Progenitor cell of endocrine pancreas (in vitro differentiated cells): ENCODE measurements around the gene DLGAP1. TPM values are rescaled to one million over a fixed set of nuclear protein-coding genes. Genes with fewer than 3 reads are reported as not detected.

ENCODE experiments used
- DNase-seq: peaks from one replicate; pipeline ENCODE4 v3.0.0; 2021; ENCODE audit warnings: low spot score; ENCODE audit not compliant: unreplicated experiment
- H3K27ac Mint-ChIP-seq: 2 replicates; pipeline ENCODE4 v1.8.0; 2021; ENCODE audit warnings: mild to moderate bottlenecking, moderate library complexity, mixed read lengths
- H3K27me3 Mint-ChIP-seq: 2 replicates; pipeline ENCODE4 v1.8.0; 2021; ENCODE audit warnings: mixed read lengths
- H3K36me3 Mint-ChIP-seq: 2 replicates; pipeline ENCODE4 v1.8.0; 2022; ENCODE audit warnings: mixed read lengths; ENCODE audit not compliant: insufficient read depth
- H3K4me1 Mint-ChIP-seq: 2 replicates; pipeline ENCODE4 v1.8.0; 2021; ENCODE audit warnings: low read depth, mixed read lengths
- H3K4me3 Mint-ChIP-seq: 2 replicates; pipeline ENCODE4 v1.8.0; 2021; ENCODE audit warnings: low read depth, mild to moderate bottlenecking, moderate library complexity, mixed read lengths
- H3K9me3 Mint-ChIP-seq: 2 replicates; pipeline ENCODE4 v1.8.0; 2021; ENCODE audit warnings: low read depth, mixed read lengths
- total RNA-seq: library from RNA; stranded (reverse); gene quantifications from 2 replicates; pipeline ENCODE4 v1.2.1, GENCODE V29; 2021
- TF ChIP-seq, protein P1 (sequence below): fragments of 200-600 bp; sonication (generic); IDR thresholded peaks from one replicate; pipeline ENCODE4 v1.5.0; 2021; ENCODE audit warnings: antibody characterized with exemption, mild to moderate bottlenecking; ENCODE audit not compliant: unreplicated experiment

The DLGAP1 gene
- total RNA-seq, 1 donor from 2014 or later = 16.7 TPM

DNA sequence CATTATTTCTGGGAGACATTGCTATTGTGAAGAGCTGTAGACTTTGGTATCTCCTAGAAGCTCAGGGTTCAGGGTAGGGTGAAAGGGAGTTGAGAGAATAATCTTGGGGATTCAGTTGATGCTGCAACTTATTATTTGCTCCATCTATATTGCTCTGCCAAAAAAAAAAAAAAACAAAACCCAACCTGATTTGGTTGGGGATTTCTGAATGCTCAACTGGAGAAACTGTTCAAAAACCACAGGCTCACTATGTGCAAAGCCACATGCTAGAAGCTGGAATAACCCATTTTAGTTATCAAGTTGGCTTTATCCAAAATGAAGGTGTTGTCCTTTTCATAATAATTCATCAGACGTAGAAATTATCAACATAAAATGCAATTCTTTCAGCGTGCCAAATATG lies 696.0 kb downstream of the DLGAP1 start:
- H3K9me3 Mint-ChIP-seq = peaks cover 6% of the 10 kb centered on the region
- TF ChIP-seq, protein P1, sequence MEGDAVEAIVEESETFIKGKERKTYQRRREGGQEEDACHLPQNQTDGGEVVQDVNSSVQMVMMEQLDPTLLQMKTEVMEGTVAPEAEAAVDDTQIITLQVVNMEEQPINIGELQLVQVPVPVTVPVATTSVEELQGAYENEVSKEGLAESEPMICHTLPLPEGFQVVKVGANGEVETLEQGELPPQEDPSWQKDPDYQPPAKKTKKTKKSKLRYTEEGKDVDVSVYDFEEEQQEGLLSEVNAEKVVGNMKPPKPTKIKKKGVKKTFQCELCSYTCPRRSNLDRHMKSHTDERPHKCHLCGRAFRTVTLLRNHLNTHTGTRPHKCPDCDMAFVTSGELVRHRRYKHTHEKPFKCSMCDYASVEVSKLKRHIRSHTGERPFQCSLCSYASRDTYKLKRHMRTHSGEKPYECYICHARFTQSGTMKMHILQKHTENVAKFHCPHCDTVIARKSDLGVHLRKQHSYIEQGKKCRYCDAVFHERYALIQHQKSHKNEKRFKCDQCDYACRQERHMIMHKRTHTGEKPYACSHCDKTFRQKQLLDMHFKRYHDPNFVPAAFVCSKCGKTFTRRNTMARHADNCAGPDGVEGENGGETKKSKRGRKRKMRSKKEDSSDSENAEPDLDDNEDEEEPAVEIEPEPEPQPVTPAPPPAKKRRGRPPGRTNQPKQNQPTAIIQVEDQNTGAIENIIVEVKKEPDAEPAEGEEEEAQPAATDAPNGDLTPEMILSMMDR = no peak
- no peak for DNase-seq
- H3K27me3 Mint-ChIP-seq = no peaks in the 10 kb centered on the region
- no peak overlapping the region for H3K4me3 Mint-ChIP-seq
- peaks cover 1% of the 10 kb centered on the region for H3K4me1 Mint-ChIP-seq
- peaks cover 6% of the 10 kb centered on the region for H3K36me3 Mint-ChIP-seq
- no peak overlapping the region for H3K27ac Mint-ChIP-seq

DNA sequence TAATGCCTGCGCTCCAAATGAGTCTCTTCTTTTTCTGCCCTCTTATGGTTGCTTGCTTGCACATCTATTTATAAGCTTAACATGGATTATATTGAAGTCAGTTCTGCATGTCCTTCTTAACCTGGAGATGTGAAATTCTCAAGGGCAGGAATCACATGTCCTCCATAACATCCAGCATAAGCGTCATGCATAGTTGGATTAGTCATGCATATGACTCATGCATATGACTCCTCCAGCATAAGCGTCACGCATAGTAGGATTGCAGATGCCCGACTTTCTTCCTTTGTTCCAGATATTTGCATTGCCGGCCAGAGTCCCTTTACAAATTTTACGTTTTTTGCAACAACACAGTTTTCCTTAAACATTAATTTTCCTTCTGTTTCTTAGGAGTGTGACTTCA lies 696.6 kb downstream of the DLGAP1 start:
- TF ChIP-seq, protein P1 = no peak
- Mint-ChIP-seq H3K9me3 (peaks cover 6% of the 10 kb centered on the region), H3K27ac (no peak overlapping the region), H3K27me3 (no peaks in the 10 kb centered on the region), H3K4me1 (peaks cover 5% of the 10 kb centered on the region), H3K4me3 (no peak overlapping the region), H3K36me3 (peaks cover 6% of the 10 kb centered on the region)
- no peak for DNase-seq

DNA sequence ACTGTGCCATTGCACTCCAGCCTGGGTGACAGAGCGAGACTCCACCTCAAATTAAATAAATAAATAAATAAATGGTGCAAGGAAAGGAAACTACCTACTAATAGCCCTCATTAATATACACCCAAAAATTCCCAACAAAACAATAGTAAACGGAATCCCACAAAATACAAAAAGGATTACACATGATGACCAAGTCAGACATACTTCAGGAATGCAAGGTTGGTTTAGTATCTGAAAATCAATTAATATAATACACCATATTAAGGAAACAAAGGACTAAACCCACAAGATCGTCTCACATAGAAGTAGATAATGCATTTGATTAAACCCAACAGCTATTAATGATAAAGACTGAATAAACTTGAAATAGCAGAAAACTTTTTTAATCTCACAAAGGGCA lies 697.7 kb downstream of the DLGAP1 start:
- H3K4me3 Mint-ChIP-seq = no peak overlapping the region
- peaks cover 6% of the 10 kb centered on the region for H3K9me3 Mint-ChIP-seq
- H3K27ac Mint-ChIP-seq = no peak overlapping the region
- no peaks in the 10 kb centered on the region for H3K27me3 Mint-ChIP-seq
- TF ChIP-seq, protein P1 = no peak
- peaks cover 6% of the 10 kb centered on the region for H3K36me3 Mint-ChIP-seq
- peaks cover 16% of the 10 kb centered on the region for H3K4me1 Mint-ChIP-seq
- DNase-seq = no peak

DNA sequence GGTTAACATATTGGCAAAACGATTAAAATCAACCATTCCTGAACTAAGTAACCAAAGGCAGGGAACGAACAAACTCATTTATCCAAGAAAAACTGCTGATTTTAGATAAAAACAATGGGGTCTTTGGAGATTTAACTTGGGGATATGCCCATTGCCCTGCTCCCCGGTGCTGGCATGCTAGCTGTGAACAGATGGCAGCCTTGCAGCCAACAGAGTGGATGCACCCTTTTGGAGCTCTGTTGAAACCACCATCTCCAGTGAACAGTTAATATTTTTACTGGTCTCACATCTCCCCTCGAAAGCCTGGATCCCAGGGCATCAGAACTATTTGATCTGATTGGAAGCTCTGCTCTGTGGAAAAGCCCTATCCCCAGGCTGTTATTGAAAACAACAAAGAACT lies 702.0 kb downstream of the DLGAP1 start:
- TF ChIP-seq, protein P1 = no peak
- DNase-seq = no peak
- peaks cover 17% of the 10 kb centered on the region for H3K9me3 Mint-ChIP-seq
- H3K27ac Mint-ChIP-seq = peak overlapping the region; percentile 29
- peaks cover 16% of the 10 kb centered on the region for H3K4me1 Mint-ChIP-seq
- no peaks in the 10 kb centered on the region for H3K27me3 Mint-ChIP-seq
- H3K4me3 Mint-ChIP-seq = no peak overlapping the region
- peaks cover 5% of the 10 kb centered on the region for H3K36me3 Mint-ChIP-seq

DNA sequence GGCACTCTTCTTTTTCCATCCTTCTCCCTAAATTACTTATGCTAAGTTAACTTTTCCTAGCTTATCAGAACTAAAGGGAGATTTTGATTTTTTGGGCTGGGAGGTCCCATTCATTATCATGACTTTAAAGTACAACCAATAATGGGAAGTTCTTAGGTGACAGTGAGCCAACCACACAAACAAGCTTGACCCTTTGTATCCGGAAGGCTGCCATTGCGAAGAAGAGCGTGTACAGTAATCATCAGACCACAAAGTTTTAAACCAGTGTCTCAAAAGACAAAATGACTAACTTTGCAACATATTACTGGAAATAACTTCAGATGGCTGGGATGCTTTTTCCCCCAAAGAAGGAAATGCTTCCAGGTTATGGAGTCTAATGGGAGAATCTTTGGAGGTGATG lies 707.0 kb downstream of the DLGAP1 start:
- no peaks in the 10 kb centered on the region for H3K36me3 Mint-ChIP-seq
- TF ChIP-seq, protein P1 = no peak
- peaks cover 8% of the 10 kb centered on the region for H3K4me1 Mint-ChIP-seq

More for the DNA sequence above, 707.0 kb downstream of the DLGAP1 start:
- H3K9me3 Mint-ChIP-seq = peaks cover 11% of the 10 kb centered on the region
- no peak for DNase-seq
- peaks cover 3% of the 10 kb centered on the region for H3K27me3 Mint-ChIP-seq
- no peak overlapping the region for H3K27ac Mint-ChIP-seq
- no peak overlapping the region for H3K4me3 Mint-ChIP-seq
